HCT116 (cell line): ENCODE measurements around the gene ATM.

ENCODE experiments used
- ATF3 ChIP-seq: IDR thresholded peaks from 2 replicates; pipeline ENCODE4 v1.6.1; 2012
- CEBPB ChIP-seq: IDR thresholded peaks from 2 replicates; pipeline ENCODE4 v1.6.1; 2012; ENCODE audit warnings: low read depth
- CTCF ChIP-seq, 3 experiments: fragments of 200-600 bp in 1 of 3; sonication (generic) in 1 of 3; IDR thresholded peaks in 2 of 3; conservative IDR thresholded peaks in 1 of 3; 2 replicates each; pipeline ENCODE4 v1.5.1; 2012 to 2017; ENCODE audit warnings: low read depth in 2 of 3, low read length in 2 of 3, antibody characterized with exemption in 1 of 3, borderline replicate concordance in 1 of 3, control low read depth in 1 of 3, mild to moderate bottlenecking in 1 of 3, mixed read lengths in 1 of 3, mixed run types in 1 of 3, moderate library complexity in 1 of 3; ENCODE audit not compliant: insufficient read depth in 1 of 3
- EGR1 ChIP-seq: IDR thresholded peaks from 2 replicates; pipeline ENCODE4 v1.6.1; 2012; ENCODE audit warnings: low read depth
- EZH2phosphoT487 ChIP-seq: fragments of 200-600 bp; IDR thresholded peaks from 2 replicates; pipeline ENCODE4 v1.6.1; 2018; ENCODE audit warnings: antibody characterized with exemption, borderline replicate concordance
- POLR2A ChIP-seq: IDR thresholded peaks from 2 replicates; pipeline ENCODE4 v1.7.0; 2011; ENCODE audit warnings: borderline replicate concordance; ENCODE audit not compliant: insufficient read depth, insufficient read length; ENCODE audit errors: extremely low read depth
- POLR2AphosphoS5 ChIP-seq: IDR thresholded peaks from 2 replicates; pipeline ENCODE4 v1.6.1; 2011; ENCODE audit warnings: mild to moderate bottlenecking, low read depth, low read length, moderate library complexity
- RAD21 ChIP-seq: IDR thresholded peaks from 2 replicates; pipeline ENCODE4 v1.6.1; 2012; ENCODE audit warnings: low read depth, mild to moderate bottlenecking
- REST ChIP-seq: IDR thresholded peaks from 2 replicates; pipeline ENCODE4 v1.6.1; 2012; ENCODE audit warnings: low read depth
- SP1 ChIP-seq: IDR thresholded peaks from 2 replicates; pipeline ENCODE4 v1.6.1; 2012; ENCODE audit warnings: low read depth
- SRF ChIP-seq: IDR thresholded peaks from 2 replicates; pipeline ENCODE4 v1.6.1; 2012; ENCODE audit warnings: low read depth
- ZBTB33 ChIP-seq: IDR thresholded peaks from 2 replicates; pipeline ENCODE4 v1.6.1; 2011; ENCODE audit warnings: mild to moderate bottlenecking, low read length, moderate library complexity; ENCODE audit not compliant: insufficient replicate concordance; ENCODE audit errors: extremely low read depth
- ZNF274 ChIP-seq: fragments of 200-500 bp; sonication (Bioruptor generic); IDR thresholded peaks from 2 replicates; pipeline ENCODE4 v1.6.1; 2014; ENCODE audit warnings: mild to moderate bottlenecking, low read depth, low read length, inconsistent platforms

- no peak for TF ChIP-seq CTCF (IDR thresholded peaks at IDR 0.05 in 2 of 3, conservative IDR thresholded peaks at IDR 0.05 in 1 of 3; ENCODE audit: borderline replicate concordance in 1 of 3, insufficient read depth in 1 of 3, low read depth in 2 of 3, low read length in 2 of 3)
- no peak for TF ChIP-seq RAD21
- TF ChIP-seq POLR2A, result no peak
- no peak for TF ChIP-seq EZH2phosphoT487
- TF ChIP-seq SP1, result no peak
- TF ChIP-seq SRF, result no peak
- TF ChIP-seq EGR1, result no peak
- no peak for TF ChIP-seq ZNF274
- TF ChIP-seq CEBPB, result no peak
- TF ChIP-seq REST, result no peak
- TF ChIP-seq ZBTB33, result no peak
- no peak for TF ChIP-seq POLR2AphosphoS5
- no peak for TF ChIP-seq ATF3
These were observed 30.3 kb downstream of the ATM start for GRCh38 chr11:108253176-108253575.
